GM12878 (cell line): ENCODE results near the gene TPI1. TPM values are rescaled to one million over a fixed set of nuclear protein-coding genes. Genes with fewer than 3 reads are reported as not detected.

Experiments
- ATAC-seq: fragments of 200-7000 bp; cut with Tn5 transposase; 3 replicates; pipeline ENCODE4 v1.9.1; 2020; ENCODE audit warnings: mild to moderate bottlenecking, moderate library complexity
- BruUV-seq: library from RNA; stranded (reverse); fragments of 400-500 nt; replicated peaks from 2 replicates; lab custom pipeline; 2021; lab: Mats Ljungman, UMichigan
- CTCF ChIA-PET: fragments of 300-600 bp; sonication (Branson Sonifier 250); formaldehyde crosslinking; extraction: SDS; loops from one replicate; lab custom pipeline; 2021; ENCODE audit warnings: inconsistent platforms; lab: Yijun Ruan, JAX
- POLR2A ChIA-PET: fragments of 350-600 bp; formaldehyde crosslinking; extraction: SDS; loops from one replicate; lab custom pipeline; 2021; ENCODE audit warnings: inconsistent platforms; lab: Charles Lee
- RAD21 ChIA-PET: fragments of 300-600 bp; sonication (Branson Sonifier 250); formaldehyde crosslinking; loops from one replicate; lab custom pipeline; 2023; ENCODE audit warnings: antibody characterized with exemption; ENCODE audit not compliant: unreplicated experiment; lab: Charles Lee
- SMC1A ChIA-PET: fragments of 300-600 bp; sonication (Branson Sonifier 250); formaldehyde crosslinking; loops from one replicate; lab custom pipeline; 2023; ENCODE audit not compliant: unreplicated experiment, uncharacterized antibody; lab: Charles Lee
- DNase-seq: peaks from one replicate; pipeline ENCODE4 v3.0.0-alpha.2; 2011; ENCODE audit warnings: low read depth, low spot score
- FAIRE-seq: peaks from 3 replicates; lab custom pipeline; 2011; peaks lifted over from hg19 to GRCh38; lab: Jason Lieb, UNC
- H2AFZ ChIP-seq: 2 replicates; pipeline ENCODE4 v1.6.0; 2011; ENCODE audit warnings: low read depth, low read length, control low read depth; ENCODE audit not compliant: control insufficient read depth
- H3K27ac ChIP-seq: 2 replicates; pipeline ENCODE4 v1.5.1; 2011; ENCODE audit warnings: control low read depth; ENCODE audit not compliant: control insufficient read depth, insufficient read depth
- H3K27me3 ChIP-seq, 2 experiments: replicated peaks in 1 of 2; 2 replicates each; pipeline versions ENCODE4 v1.6.0 to v1.6.1; 2011; ENCODE audit warnings: low read length in 1 of 2; ENCODE audit not compliant: control insufficient read depth in 2 of 2, insufficient read depth in 2 of 2
- H3K36me3 ChIP-seq, 2 experiments: 2 replicates each; pipeline ENCODE4 v1.5.1; 2011; ENCODE audit warnings: low read length in 1 of 2; ENCODE audit not compliant: control insufficient read depth in 2 of 2, insufficient read depth in 2 of 2
- H3K4me1 ChIP-seq: 2 replicates; pipeline ENCODE4 v1.6.1; 2011; ENCODE audit warnings: mild to moderate bottlenecking, low read length, moderate library complexity, mixed read lengths; ENCODE audit not compliant: control insufficient read depth, insufficient read depth
- H3K4me2 ChIP-seq: 2 replicates; pipeline ENCODE4 v1.6.0; 2011; ENCODE audit warnings: control low read depth; ENCODE audit not compliant: control insufficient read depth, insufficient read depth
- H3K4me3 ChIP-seq: fragments of 200-600 bp; sonication (generic); 2 replicates; pipeline ENCODE4 v1.5.1; 2016
- H3K79me2 ChIP-seq: 2 replicates; pipeline ENCODE4 v1.6.0; 2011; ENCODE audit warnings: low read length; ENCODE audit not compliant: control insufficient read depth, insufficient read depth
- H3K9ac ChIP-seq: 2 replicates; pipeline ENCODE4 v1.8.0; 2011; ENCODE audit warnings: low read length, control low read depth, mixed read lengths; ENCODE audit not compliant: control insufficient read depth, insufficient read depth
- H3K9me3 ChIP-seq: replicated peaks from 3 replicates; pipeline ENCODE4 v1.5.1; 2011; ENCODE audit warnings: mild to moderate bottlenecking, low read length; ENCODE audit not compliant: control insufficient read depth, insufficient read depth
- H4K20me1 ChIP-seq: 2 replicates; pipeline ENCODE4 v1.6.0; 2011; ENCODE audit not compliant: control insufficient read depth, insufficient read depth
- CBFB ChIP-seq: IDR thresholded peaks from 2 replicates; pipeline ENCODE4 v1.6.1; 2016; ENCODE audit warnings: antibody characterized with exemption, low read depth
- CBX3 ChIP-seq: fragments of 200-600 bp; sonication (generic); IDR thresholded peaks from 2 replicates; pipeline ENCODE4 v1.6.1; 2016; ENCODE audit warnings: low read depth, borderline replicate concordance
- EED ChIP-seq: sonication (generic); IDR thresholded peaks from 2 replicates; pipeline ENCODE4 v1.6.1; 2016; ENCODE audit warnings: antibody characterized with exemption, low read depth
- FOXK2 ChIP-seq: fragments of 450-650 bp; IDR thresholded peaks from 2 replicates; pipeline ENCODE4 v1.6.1; 2017; ENCODE audit warnings: mild to moderate bottlenecking, moderate library complexity
- HDAC6 ChIP-seq: fragments of 200-600 bp; sonication (generic); IDR thresholded peaks from one replicate; pipeline ENCODE4 v1.8.0; 2017; ENCODE audit warnings: antibody characterized with exemption; ENCODE audit not compliant: unreplicated experiment
- IRF4 ChIP-seq: IDR thresholded peaks from 2 replicates; pipeline ENCODE4 v1.6.1; 2011; ENCODE audit warnings: low read depth, low read length
- LARP7 ChIP-seq: fragments of 450-650 bp; IDR thresholded peaks from 2 replicates; pipeline ENCODE4 v1.6.1; 2017; ENCODE audit warnings: mild to moderate bottlenecking
- NBN ChIP-seq: fragments of 450-650 bp; IDR thresholded peaks from 2 replicates; pipeline ENCODE4 v1.6.1; 2016
- NFXL1 ChIP-seq: fragments of 450-650 bp; IDR thresholded peaks from 2 replicates; pipeline ENCODE4 v1.6.1; 2017; ENCODE audit warnings: antibody characterized with exemption, mild to moderate bottlenecking, borderline replicate concordance
- PBX3 ChIP-seq: IDR thresholded peaks from 2 replicates; pipeline ENCODE4 v1.6.1; 2011; ENCODE audit warnings: mild to moderate bottlenecking, low read depth, low read length, moderate library complexity; ENCODE audit not compliant: insufficient replicate concordance
- RAD21 ChIP-seq: IDR thresholded peaks from 2 replicates; pipeline ENCODE4 v1.6.1; 2011; ENCODE audit warnings: mild to moderate bottlenecking, low read depth, low read length, moderate library complexity; ENCODE audit not compliant: insufficient read depth
- SIN3A ChIP-seq: IDR thresholded peaks from 2 replicates; pipeline ENCODE4 v1.6.1; 2012; ENCODE audit warnings: low read depth, low read length, improper control_type of control experiment
- SPI1 ChIP-seq: IDR thresholded peaks from 2 replicates; pipeline ENCODE4 v1.6.1; 2011; ENCODE audit warnings: low read depth, mild to moderate bottlenecking, low read length, moderate library complexity, borderline replicate concordance; ENCODE audit not compliant: insufficient read depth
- TAF1 ChIP-seq: IDR thresholded peaks from 2 replicates; pipeline ENCODE4 v1.6.1; 2011; ENCODE audit warnings: mild to moderate bottlenecking, low read depth, low read length, borderline replicate concordance
- TARDBP ChIP-seq: IDR thresholded peaks from 2 replicates; pipeline ENCODE4 v1.6.1; 2016; ENCODE audit warnings: borderline replicate concordance
- TCF12 ChIP-seq: IDR thresholded peaks from 2 replicates; pipeline ENCODE4 v1.6.1; 2011; ENCODE audit warnings: low read depth, mild to moderate bottlenecking, low read length
- ZNF24 ChIP-seq: fragments of 450-650 bp; IDR thresholded peaks from 2 replicates; pipeline ENCODE4 v1.6.1; 2017; ENCODE audit warnings: antibody characterized with exemption, mild to moderate bottlenecking
- WGBS: methylation state at CpG from one replicate; pipeline ENCODE4 v1.1.6; 2016; ENCODE audit warnings: low lambda C conversion rate; ENCODE audit not compliant: insufficient replicate concordance, insufficient coverage; ENCODE audit errors: missing lambda C conversion rate; 5-methylcytosine and 5-hydroxymethylcytosine counted together
- in situ Hi-C: fragments of 300-500 bp; cut with MboI; formaldehyde crosslinking; loops from 9 replicates; pipeline ENCODE4 v1.14.3; 2018; ENCODE audit warnings: mixed read lengths
- intact Hi-C: fragments of 100-400 bp; cut with micrococcal nuclease; formaldehyde crosslinking; loops from one replicate; pipeline ENCODE4 v1.14.2; 2022; ENCODE audit not compliant: unreplicated experiment
- polyA plus RNA-seq, 11 experiments: library from polyadenylated mRNA; depleted of rRNA in 4 of 11; unstranded in 6 of 11; stranded (reverse) in 5 of 11; fragments of >200 nt; fragmentation: Nextera tagmentation in 4 of 11; fragmentation: Illumina TruSeq in 1 of 11; extraction: Ambion mirVana in 4 of 11; extraction: Trizol in 1 of 11; gene quantifications; 1 replicate in 1 of 11; 2 replicates in 10 of 11; pipeline versions ENCODE4 v1.2.1 to v1.2.3, GENCODE V29; 2011 to 2016; ENCODE audit warnings: inconsistent platforms in 2 of 11, missing spikeins in 2 of 11, low read depth in 1 of 11
- total RNA-seq, 4 experiments: library from RNA; depleted of rRNA in 3 of 4; stranded (reverse); fragments of >200 nt in 3 of 4; fragmentation: Illumina TruSeq in 1 of 4; extraction: Trizol in 1 of 4; gene quantifications; 2 replicates each; pipeline versions ENCODE4 v1.2.1 to v1.2.3, GENCODE V29; 2013 to 2021
- TF ChIP-seq, protein P1 (sequence below): fragments of 450-650 bp; IDR thresholded peaks from 2 replicates; pipeline ENCODE4 v1.6.1; 2014; ENCODE audit warnings: mild to moderate bottlenecking
- TF ChIP-seq, protein P2 (sequence below): fragments of 450-650 bp; formaldehyde crosslinking; IDR thresholded peaks from 2 replicates; pipeline ENCODE4 v1.4.0; 2022; ENCODE audit warnings: mild to moderate bottlenecking, moderate library complexity

The TPI1 gene
- total and polyA plus RNA-seq, 10 of the 15 experiments (the other 5 are each of a cell fraction or from before 2014, with no cell fraction given), result 916 to 7,349 (median 1,677) TPM

GRCh38 chr12:6826125-6826733 is 41.1 kb upstream of the TPI1 start:
- intact Hi-C loops, result loop anchor here (5.0 kb wide), 1 partner anchor 89 kb away; no protein-coding TSS in a partner anchor
- Histone ChIP-seq H3K4me2 (no peak overlapping the region), H3K79me2 (no peaks in the 10 kb centered on the region), H3K27me3 (peaks cover 27 to 32% of the 10 kb centered on the region in 2 experiments), H2AFZ (no peak overlapping the region), H3K9me3 (no peaks in the 10 kb centered on the region), H3K4me1 (peaks cover 4% of the 10 kb centered on the region), H4K20me1 (no peaks in the 10 kb centered on the region), H3K36me3 (no peaks in the 10 kb centered on the region), H3K9ac (no peak overlapping the region), H3K4me3 (no peak overlapping the region), H3K27ac (no peak overlapping the region)
- ChIA-PET SMC1A (interaction anchor here (0.8 to 4.8 kb wide), 5 partner anchors 8 to 90 kb away, joined by 3 to 23 read pairs (median 6); partner anchors contain the start of gene MLF2), RAD21 (interaction anchor here (0.5 to 4.2 kb wide), 4 partner anchors 18 to 138 kb away, joined by 3 to 25 read pairs (median 6); partner anchors contain the start of genes MLF2, PTMS and ZNF384), CTCF (interaction anchor here (0.7 to 5.1 kb wide), 15 partner anchors 8 to 133 kb away, joined by 3 to 71 read pairs (median 4); partner anchors contain the start of genes COPS7A, MLF2, SPSB2 and USP5), POLR2A (interaction anchor here (1.3 kb wide), 1 partner anchor 191 kb away, joined by 3 read pairs; no protein-coding TSS in a partner anchor)
- FAIRE-seq, result no peak
- TF ChIP-seq TCF12 (no peak), ZNF24 (no peak), LARP7 (no peak), CBFB (no peak), RAD21 (no peak), NBN (no peak), NFXL1 (no peak), TARDBP (no peak), PBX3 (no peak), IRF4 (no peak), EED (no peak), SIN3A (no peak), TAF1 (no peak), HDAC6 (no peak), FOXK2 (no peak), CBX3 (no peak), SPI1 (no peak)
- TF ChIP-seq, protein P1, sequence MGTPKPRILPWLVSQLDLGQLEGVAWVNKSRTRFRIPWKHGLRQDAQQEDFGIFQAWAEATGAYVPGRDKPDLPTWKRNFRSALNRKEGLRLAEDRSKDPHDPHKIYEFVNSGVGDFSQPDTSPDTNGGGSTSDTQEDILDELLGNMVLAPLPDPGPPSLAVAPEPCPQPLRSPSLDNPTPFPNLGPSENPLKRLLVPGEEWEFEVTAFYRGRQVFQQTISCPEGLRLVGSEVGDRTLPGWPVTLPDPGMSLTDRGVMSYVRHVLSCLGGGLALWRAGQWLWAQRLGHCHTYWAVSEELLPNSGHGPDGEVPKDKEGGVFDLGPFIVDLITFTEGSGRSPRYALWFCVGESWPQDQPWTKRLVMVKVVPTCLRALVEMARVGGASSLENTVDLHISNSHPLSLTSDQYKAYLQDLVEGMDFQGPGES, result no peak
- TF ChIP-seq, protein P2, sequence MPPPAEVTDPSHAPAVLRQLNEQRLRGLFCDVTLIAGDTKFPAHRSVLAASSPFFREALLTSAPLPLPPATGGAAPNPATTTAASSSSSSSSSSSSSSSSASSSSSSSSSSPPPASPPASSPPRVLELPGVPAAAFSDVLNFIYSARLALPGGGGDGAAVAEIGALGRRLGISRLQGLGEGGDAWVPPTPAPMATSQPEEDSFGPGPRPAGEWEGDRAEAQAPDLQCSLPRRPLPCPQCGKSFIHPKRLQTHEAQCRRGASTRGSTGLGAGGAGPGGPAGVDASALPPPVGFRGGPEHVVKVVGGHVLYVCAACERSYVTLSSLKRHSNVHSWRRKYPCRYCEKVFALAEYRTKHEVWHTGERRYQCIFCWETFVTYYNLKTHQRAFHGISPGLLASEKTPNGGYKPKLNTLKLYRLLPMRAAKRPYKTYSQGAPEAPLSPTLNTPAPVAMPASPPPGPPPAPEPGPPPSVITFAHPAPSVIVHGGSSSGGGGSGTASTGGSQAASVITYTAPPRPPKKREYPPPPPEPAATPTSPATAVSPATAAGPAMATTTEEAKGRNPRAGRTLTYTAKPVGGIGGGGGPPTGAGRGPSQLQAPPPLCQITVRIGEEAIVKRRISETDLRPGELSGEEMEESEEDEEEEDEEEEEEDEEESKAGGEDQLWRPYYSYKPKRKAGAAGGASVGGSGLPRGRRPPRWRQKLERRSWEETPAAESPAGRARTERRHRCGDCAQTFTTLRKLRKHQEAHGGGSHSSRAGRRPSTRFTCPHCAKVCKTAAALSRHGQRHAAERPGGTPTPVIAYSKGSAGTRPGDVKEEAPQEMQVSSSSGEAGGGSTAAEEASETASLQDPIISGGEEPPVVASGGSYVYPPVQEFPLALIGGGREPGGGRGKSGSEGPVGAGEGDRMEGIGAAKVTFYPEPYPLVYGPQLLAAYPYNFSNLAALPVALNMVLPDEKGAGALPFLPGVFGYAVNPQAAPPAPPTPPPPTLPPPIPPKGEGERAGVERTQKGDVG (CRISPR knock-in tag), result no peak
- no peak for DNase-seq
- in situ Hi-C loops, result loop anchor here (5.0 kb wide), 1 partner anchor 74 kb away; the partner anchor contains the start of gene MLF2
- no TSS peak for BruUV-seq
- WGBS, result 43% methylated on average over 17 of the region's 17 CpGs
- no peak for ATAC-seq
